ENCODE measurements around the gene ZNF433. TPM values are rescaled to one million over a fixed set of nuclear protein-coding genes. Genes with fewer than 3 reads are reported as not detected.

ZNF433 gene
- total RNA-seq, 2 experiments from 2014 or later = 0.76 to 1.9 TPM

DNA sequence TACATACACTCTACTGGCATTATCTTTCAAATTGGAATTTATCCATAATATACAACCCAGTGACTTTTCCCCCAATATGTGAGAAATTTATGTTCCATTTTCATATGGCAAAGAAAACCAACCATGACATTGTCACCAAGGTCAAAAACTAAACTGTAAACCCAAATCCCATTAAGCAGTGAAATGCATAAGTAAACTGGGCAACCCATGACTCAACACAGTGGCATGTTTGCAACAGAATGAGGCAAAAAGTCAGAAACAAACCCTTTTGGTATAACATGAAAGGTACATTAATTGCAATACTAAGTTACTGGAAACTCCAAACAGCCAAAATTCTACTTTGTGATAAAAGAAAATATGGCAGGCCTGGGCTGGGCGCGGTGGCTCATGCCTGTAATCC lies 12.4 kb upstream of the ZNF433 start:
- CTCF ChIA-PET (ENCODE audit: unreplicated experiment) = no interaction called here
- POLR2A ChIA-PET = interaction anchor here (0.7 kb wide), 1 partner anchor 285 kb away, joined by 4 read pairs; the partner anchor contains the start of gene ZNF563
- Histone ChIP-seq H2AFZ (ENCODE audit: low read length) (no peak overlapping the region), H3K27ac (ENCODE audit: low read depth, low read length, poor library complexity, severe bottlenecking) (no peak overlapping the region), H4K20me1 (ENCODE audit: insufficient read depth, low read length) (no peaks in the 10 kb centered on the region), H3K4me1 (ENCODE audit: insufficient read depth, low read length, poor library complexity, severe bottlenecking) (peaks cover 4% of the 10 kb centered on the region), H3K79me2 (ENCODE audit: insufficient read depth, low read depth, low read length) (no peaks in the 10 kb centered on the region), H3K36me3 (ENCODE audit: insufficient read depth, low read length) (peaks cover 30% of the 10 kb centered on the region), H3K4me3 (ENCODE audit: low read depth, low read length, poor library complexity, severe bottlenecking) (no peak overlapping the region), H3K9me2 (ENCODE audit: insufficient read depth, low read length) (no peaks in the 10 kb centered on the region), H3K4me2 (ENCODE audit: low read length) (no peak overlapping the region), H3K9me3 (ENCODE audit: low read length) (peaks cover 7% of the 10 kb centered on the region; the same call in 1 of the 2 replicates)
- TF ChIP-seq EZH2phosphoT487 (IDR thresholded peaks at IDR 0.05; ENCODE audit: borderline replicate concordance, low read depth, low read length) = no peak
- TF ChIP-seq, protein P1, sequence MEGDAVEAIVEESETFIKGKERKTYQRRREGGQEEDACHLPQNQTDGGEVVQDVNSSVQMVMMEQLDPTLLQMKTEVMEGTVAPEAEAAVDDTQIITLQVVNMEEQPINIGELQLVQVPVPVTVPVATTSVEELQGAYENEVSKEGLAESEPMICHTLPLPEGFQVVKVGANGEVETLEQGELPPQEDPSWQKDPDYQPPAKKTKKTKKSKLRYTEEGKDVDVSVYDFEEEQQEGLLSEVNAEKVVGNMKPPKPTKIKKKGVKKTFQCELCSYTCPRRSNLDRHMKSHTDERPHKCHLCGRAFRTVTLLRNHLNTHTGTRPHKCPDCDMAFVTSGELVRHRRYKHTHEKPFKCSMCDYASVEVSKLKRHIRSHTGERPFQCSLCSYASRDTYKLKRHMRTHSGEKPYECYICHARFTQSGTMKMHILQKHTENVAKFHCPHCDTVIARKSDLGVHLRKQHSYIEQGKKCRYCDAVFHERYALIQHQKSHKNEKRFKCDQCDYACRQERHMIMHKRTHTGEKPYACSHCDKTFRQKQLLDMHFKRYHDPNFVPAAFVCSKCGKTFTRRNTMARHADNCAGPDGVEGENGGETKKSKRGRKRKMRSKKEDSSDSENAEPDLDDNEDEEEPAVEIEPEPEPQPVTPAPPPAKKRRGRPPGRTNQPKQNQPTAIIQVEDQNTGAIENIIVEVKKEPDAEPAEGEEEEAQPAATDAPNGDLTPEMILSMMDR (conservative IDR thresholded peaks at IDR 0.05; ENCODE audit: low read length) = no peak
- intact Hi-C loops (cut with micrococcal nuclease; ENCODE audit: unreplicated experiment) = no loop called here
- DNase-seq (ENCODE audit: low spot score) = no peak
- BruUV-seq (replicated peaks) = no TSS peak

DNA sequence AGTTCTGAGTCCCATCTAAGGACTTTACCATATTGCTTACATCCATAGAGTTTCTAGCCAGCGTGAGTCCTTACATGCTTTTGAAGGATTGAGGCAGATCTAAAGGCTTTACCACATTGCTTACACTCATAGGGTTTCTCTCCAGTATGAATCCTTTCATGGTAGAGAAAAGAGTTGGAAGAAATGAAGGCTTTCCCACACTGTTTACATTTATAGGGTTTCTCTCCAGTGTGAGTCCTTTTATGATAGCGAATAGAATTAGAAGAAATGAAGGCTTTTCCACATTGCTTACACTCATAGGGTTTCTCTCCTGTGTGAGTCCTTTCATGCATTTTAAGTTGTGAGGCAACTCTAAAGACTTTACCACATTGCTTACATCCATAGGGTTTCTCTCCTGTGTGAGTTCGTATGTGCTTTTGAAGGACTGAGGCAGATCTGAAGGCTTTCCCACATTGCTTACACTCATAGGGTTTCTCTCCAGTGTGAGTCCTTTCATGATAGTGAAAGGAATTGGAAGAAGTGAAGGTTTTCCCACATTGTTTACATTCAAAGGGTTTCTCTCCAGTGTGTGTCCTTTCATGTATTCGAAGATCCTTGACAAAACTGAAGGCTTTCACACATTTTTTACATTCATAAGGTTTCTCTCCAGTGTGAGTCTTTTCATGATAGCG lies 8.4 kb upstream of the ZNF433 start:
- H3K4me1 ChIP-seq (ENCODE audit: insufficient read depth, low read length, poor library complexity, severe bottlenecking) = no peaks in the 10 kb centered on the region
- intact Hi-C loops (cut with micrococcal nuclease; ENCODE audit: unreplicated experiment) = no loop called here
- H3K4me2 ChIP-seq (ENCODE audit: low read length) = no peak overlapping the region
- TF ChIP-seq EZH2phosphoT487 (IDR thresholded peaks at IDR 0.05; ENCODE audit: borderline replicate concordance, low read depth, low read length) = no peak
- TF ChIP-seq, protein P1 (conservative IDR thresholded peaks at IDR 0.05; ENCODE audit: low read length) = no peak
- no peaks in the 10 kb centered on the region for H3K79me2 ChIP-seq (ENCODE audit: insufficient read depth, low read depth, low read length)
- H2AFZ ChIP-seq (ENCODE audit: low read length) = no peak overlapping the region
- H4K20me1 ChIP-seq (ENCODE audit: insufficient read depth, low read length) = no peaks in the 10 kb centered on the region
- ChIA-PET POLR2A (no interaction called here), CTCF (ENCODE audit: unreplicated experiment) (no interaction called here)
- H3K9me2 ChIP-seq (ENCODE audit: insufficient read depth, low read length) = no peaks in the 10 kb centered on the region
- no peak overlapping the region for H3K27ac ChIP-seq (ENCODE audit: low read depth, low read length, poor library complexity, severe bottlenecking)
- H3K36me3 ChIP-seq (ENCODE audit: insufficient read depth, low read length) = peaks cover 32% of the 10 kb centered on the region
- H3K9me3 ChIP-seq (ENCODE audit: low read length) = peaks cover 7% of the 10 kb centered on the region; the same call in 1 of the 2 replicates
- BruUV-seq (replicated peaks) = no TSS peak
- DNase-seq (ENCODE audit: low spot score) = no peak
- H3K4me3 ChIP-seq (ENCODE audit: low read depth, low read length, poor library complexity, severe bottlenecking) = no peak overlapping the region

DNA sequence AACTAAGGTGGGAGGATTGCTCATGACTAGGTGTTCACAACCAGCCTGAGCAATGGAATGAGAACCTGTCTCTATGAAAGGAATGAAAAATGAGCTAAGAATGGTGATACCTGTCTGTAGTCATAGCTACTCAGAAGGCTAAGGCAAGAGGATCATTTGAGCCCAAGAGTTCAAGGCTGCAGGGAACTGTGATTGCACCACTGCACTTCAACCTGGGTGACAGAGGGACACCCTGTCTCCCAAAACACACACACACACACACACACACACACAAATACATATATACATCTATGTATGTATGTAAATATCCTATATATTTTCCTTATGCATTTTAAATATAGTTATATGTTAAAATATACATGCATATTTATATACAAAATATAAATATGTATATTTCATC lies 7.4 kb upstream of the ZNF433 start:
- H3K4me2 ChIP-seq (ENCODE audit: low read length) = no peak overlapping the region
- H3K4me3 ChIP-seq (ENCODE audit: low read depth, low read length, poor library complexity, severe bottlenecking) = no peak overlapping the region
- peaks cover 7% of the 10 kb centered on the region; the same call in 1 of the 2 replicates for H3K9me3 ChIP-seq (ENCODE audit: low read length)
- POLR2A ChIA-PET = no interaction called here
- no peak overlapping the region for H3K27ac ChIP-seq (ENCODE audit: low read depth, low read length, poor library complexity, severe bottlenecking)
- DNase-seq (ENCODE audit: low spot score) = no peak
- no peak overlapping the region for H2AFZ ChIP-seq (ENCODE audit: low read length)
- intact Hi-C loops (cut with micrococcal nuclease; ENCODE audit: unreplicated experiment) = no loop called here
- BruUV-seq (replicated peaks) = no TSS peak
- no peaks in the 10 kb centered on the region for H3K4me1 ChIP-seq (ENCODE audit: insufficient read depth, low read length, poor library complexity, severe bottlenecking)
- no peaks in the 10 kb centered on the region for H4K20me1 ChIP-seq (ENCODE audit: insufficient read depth, low read length)
- H3K36me3 ChIP-seq (ENCODE audit: insufficient read depth, low read length) = peaks cover 32% of the 10 kb centered on the region
- no peaks in the 10 kb centered on the region for H3K79me2 ChIP-seq (ENCODE audit: insufficient read depth, low read depth, low read length)
- no peaks in the 10 kb centered on the region for H3K9me2 ChIP-seq (ENCODE audit: insufficient read depth, low read length)
- TF ChIP-seq EZH2phosphoT487 (IDR thresholded peaks at IDR 0.05; ENCODE audit: borderline replicate concordance, low read depth, low read length) = no peak
- TF ChIP-seq, protein P1 (conservative IDR thresholded peaks at IDR 0.05; ENCODE audit: low read length) = no peak
- CTCF ChIA-PET (ENCODE audit: unreplicated experiment) = interaction anchor here (0.5 kb wide), 1 partner anchor 11 kb away, joined by 3 read pairs; no protein-coding TSS in a partner anchor
